ENCODE data around the gene LRRK2.
"Not testable (repeated sequence)": the region's sequence is repeated elsewhere in the genome, so short reads cannot be mapped to it uniquely, and the experiment has no call there.

Gene LRRK2

GRCh38 chr12:40248585-40249297, 23.9 kb downstream of the LRRK2 start:
- no peaks in the 10 kb centered on the region for H3K4me1 ChIP-seq (ENCODE audit: control insufficient read depth, insufficient read depth, low read length, poor library complexity, severe bottlenecking)
- no peaks in the 10 kb centered on the region for H3K9me3 ChIP-seq (ENCODE audit: control insufficient read depth, low read length)
- H3K36me3 ChIP-seq (ENCODE audit: control insufficient read depth, insufficient read depth, low read length), result no peaks in the 10 kb centered on the region
- no peak overlapping the region for H3K4me3 ChIP-seq (ENCODE audit: extremely low read depth, insufficient read depth, low read length, poor library complexity, severe bottlenecking)
- 40 to 100% methylated on average over 1 of the region's 4 CpGs for WGBS, 2 experiments (ENCODE audit: insufficient coverage in 2 of 2)
- H3K27ac ChIP-seq (ENCODE audit: low read depth, low read length, severe bottlenecking), result no peak overlapping the region

GRCh38 chr12:40250652-40251051, 25.9 kb downstream of the LRRK2 start:
- H3K4me3 ChIP-seq (ENCODE audit: extremely low read depth, insufficient read depth, low read length, poor library complexity, severe bottlenecking); H3K36me3 ChIP-seq (ENCODE audit: control insufficient read depth, insufficient read depth, low read length); H3K9me3 ChIP-seq (ENCODE audit: control insufficient read depth, low read length); H3K27ac ChIP-seq (ENCODE audit: low read depth, low read length, severe bottlenecking); H3K4me1 ChIP-seq (ENCODE audit: control insufficient read depth, insufficient read depth, low read length, poor library complexity, severe bottlenecking): not testable (repeated sequence)
- no CpG with 5 or more reads among the region's 3 CpGs for WGBS, 2 experiments (ENCODE audit: insufficient coverage in 2 of 2)

- Histone ChIP-seq H3K36me3 (ENCODE audit: control insufficient read depth, insufficient read depth, low read length) (no peaks in the 10 kb centered on the region), H3K9me3 (ENCODE audit: control insufficient read depth, low read length) (no peaks in the 10 kb centered on the region), H3K27ac (ENCODE audit: low read depth, low read length, severe bottlenecking) (no peak overlapping the region), H3K4me1 (ENCODE audit: control insufficient read depth, insufficient read depth, low read length, poor library complexity, severe bottlenecking) (no peaks in the 10 kb centered on the region), H3K4me3 (ENCODE audit: extremely low read depth, insufficient read depth, low read length, poor library complexity, severe bottlenecking) (no peak overlapping the region)
- no CpG with 5 or more reads among the region's 1 CpG for WGBS, 2 experiments (ENCODE audit: insufficient coverage in 2 of 2)
These were observed 29.1 kb downstream of the LRRK2 start for GRCh38 chr12:40253936-40254335.

GRCh38 chr12:40254455-40255085, 29.8 kb downstream of the LRRK2 start:
- Histone ChIP-seq H3K9me3 (ENCODE audit: control insufficient read depth, low read length) (no peaks in the 10 kb centered on the region), H3K4me1 (ENCODE audit: control insufficient read depth, insufficient read depth, low read length, poor library complexity, severe bottlenecking) (no peaks in the 10 kb centered on the region), H3K4me3 (ENCODE audit: extremely low read depth, insufficient read depth, low read length, poor library complexity, severe bottlenecking) (no peak overlapping the region), H3K27ac (ENCODE audit: low read depth, low read length, severe bottlenecking) (no peak overlapping the region), H3K36me3 (ENCODE audit: control insufficient read depth, insufficient read depth, low read length) (no peaks in the 10 kb centered on the region)
- 85 to 92% methylated on average over 4 of the region's 5 CpGs for WGBS, 2 experiments (ENCODE audit: insufficient coverage in 2 of 2)

- 92 to 100% methylated on average over 4 to 6 of the region's 7 CpGs for WGBS, 2 experiments (ENCODE audit: insufficient coverage in 2 of 2)
- H3K27ac ChIP-seq (ENCODE audit: low read depth, low read length, severe bottlenecking), result no peak overlapping the region
- no peaks in the 10 kb centered on the region for H3K9me3 ChIP-seq (ENCODE audit: control insufficient read depth, low read length)
- no peak overlapping the region for H3K4me3 ChIP-seq (ENCODE audit: extremely low read depth, insufficient read depth, low read length, poor library complexity, severe bottlenecking)
- H3K4me1 ChIP-seq (ENCODE audit: control insufficient read depth, insufficient read depth, low read length, poor library complexity, severe bottlenecking), result no peaks in the 10 kb centered on the region
- H3K36me3 ChIP-seq (ENCODE audit: control insufficient read depth, insufficient read depth, low read length), result no peaks in the 10 kb centered on the region
These were observed 33.6 kb downstream of the LRRK2 start for GRCh38 chr12:40258371-40258770.

GRCh38 chr12:40261937-40262336, 37.1 kb downstream of the LRRK2 start:
- no peaks in the 10 kb centered on the region for H3K36me3 ChIP-seq (ENCODE audit: control insufficient read depth, insufficient read depth, low read length)

GRCh38 chr12:40262657-40263056, 37.9 kb downstream of the LRRK2 start:
- no peaks in the 10 kb centered on the region for H3K4me1 ChIP-seq (ENCODE audit: control insufficient read depth, insufficient read depth, low read length, poor library complexity, severe bottlenecking)
- H3K27ac ChIP-seq (ENCODE audit: low read depth, low read length, severe bottlenecking), result no peak overlapping the region
- no peaks in the 10 kb centered on the region for H3K36me3 ChIP-seq (ENCODE audit: control insufficient read depth, insufficient read depth, low read length)
- no peak overlapping the region for H3K4me3 ChIP-seq (ENCODE audit: extremely low read depth, insufficient read depth, low read length, poor library complexity, severe bottlenecking)
- WGBS, 2 experiments (ENCODE audit: insufficient coverage in 2 of 2), result no CpG with 5 or more reads among the region's 1 CpG
- no peaks in the 10 kb centered on the region for H3K9me3 ChIP-seq (ENCODE audit: control insufficient read depth, low read length)

More at GRCh38 chr12:40261937-40262336, 37.1 kb downstream of the LRRK2 start:
- no peak overlapping the region for H3K27ac ChIP-seq (ENCODE audit: low read depth, low read length, severe bottlenecking)
- no peak overlapping the region for H3K4me3 ChIP-seq (ENCODE audit: extremely low read depth, insufficient read depth, low read length, poor library complexity, severe bottlenecking)
- no peaks in the 10 kb centered on the region for H3K4me1 ChIP-seq (ENCODE audit: control insufficient read depth, insufficient read depth, low read length, poor library complexity, severe bottlenecking)
- no peaks in the 10 kb centered on the region for H3K9me3 ChIP-seq (ENCODE audit: control insufficient read depth, low read length)

- H3K36me3 ChIP-seq (ENCODE audit: control insufficient read depth, insufficient read depth, low read length), result no peaks in the 10 kb centered on the region
- H3K27ac ChIP-seq (ENCODE audit: low read depth, low read length, severe bottlenecking), result no peak overlapping the region
- no peaks in the 10 kb centered on the region for H3K9me3 ChIP-seq (ENCODE audit: control insufficient read depth, low read length)
- WGBS, 2 experiments (ENCODE audit: insufficient coverage in 2 of 2), result 63 to 75% methylated on average over 1 to 2 of the region's 4 CpGs
- H3K4me3 ChIP-seq (ENCODE audit: extremely low read depth, insufficient read depth, low read length, poor library complexity, severe bottlenecking), result no peak overlapping the region
- H3K4me1 ChIP-seq (ENCODE audit: control insufficient read depth, insufficient read depth, low read length, poor library complexity, severe bottlenecking), result no peaks in the 10 kb centered on the region
These were observed 39.0 kb downstream of the LRRK2 start for GRCh38 chr12:40263616-40264409.

GRCh38 chr12:40271981-40272664, 47.3 kb downstream of the LRRK2 start:
- Histone ChIP-seq H3K4me3 (ENCODE audit: extremely low read depth, insufficient read depth, low read length, poor library complexity, severe bottlenecking) (no peak overlapping the region), H3K4me1 (ENCODE audit: control insufficient read depth, insufficient read depth, low read length, poor library complexity, severe bottlenecking) (no peaks in the 10 kb centered on the region), H3K27ac (ENCODE audit: low read depth, low read length, severe bottlenecking) (no peak overlapping the region), H3K36me3 (ENCODE audit: control insufficient read depth, insufficient read depth, low read length) (no peaks in the 10 kb centered on the region), H3K9me3 (ENCODE audit: control insufficient read depth, low read length) (no peaks in the 10 kb centered on the region)
- WGBS, 2 experiments (ENCODE audit: insufficient coverage in 2 of 2), result 78 to 92% methylated on average over 6 of the region's 6 CpGs

- Histone ChIP-seq H3K36me3 (ENCODE audit: control insufficient read depth, insufficient read depth, low read length) (no peaks in the 10 kb centered on the region), H3K9me3 (ENCODE audit: control insufficient read depth, low read length) (no peaks in the 10 kb centered on the region), H3K4me1 (ENCODE audit: control insufficient read depth, insufficient read depth, low read length, poor library complexity, severe bottlenecking) (no peaks in the 10 kb centered on the region), H3K4me3 (ENCODE audit: extremely low read depth, insufficient read depth, low read length, poor library complexity, severe bottlenecking) (no peak overlapping the region), H3K27ac (ENCODE audit: low read depth, low read length, severe bottlenecking) (no peak overlapping the region)
- WGBS, 2 experiments (ENCODE audit: insufficient coverage in 2 of 2), result no CpG with 5 or more reads among the region's 1 CpG
These were observed 57.1 kb downstream of the LRRK2 start for GRCh38 chr12:40281791-40282364.

All from mesodermal cell (in vitro differentiated cells).